Measurements from ENCODE around the gene UROD.

GRCh38 chr1:45057542-45057941, 45.5 kb downstream of the UROD start:
- TF ChIP-seq CTCF (conservative IDR thresholded peaks at IDR 0.05; ENCODE audit: low read depth in 2 of 2) (no peak), POLR2AphosphoS5 (IDR thresholded peaks at IDR 0.05; ENCODE audit: low read depth) (no peak), REST (IDR thresholded peaks at IDR 0.05; ENCODE audit: unreplicated experiment) (no peak), EZH2 (IDR thresholded peaks at IDR 0.05; ENCODE audit: low read depth, unreplicated experiment) (no peak), JUNB (IDR thresholded peaks at IDR 0.05; ENCODE audit: unreplicated experiment) (no peak), NANOG (IDR thresholded peaks at IDR 0.05; ENCODE audit: borderline replicate concordance) (no peak), EZH2phosphoT487 (IDR thresholded peaks at IDR 0.05; ENCODE audit: unreplicated experiment) (no peak), CREB1 (CRISPR knock-in tag; IDR thresholded peaks at IDR 0.05; ENCODE audit: low read depth) (no peak), ETS1 (IDR thresholded peaks at IDR 0.05) (no peak), STAT1 (IDR thresholded peaks at IDR 0.05; ENCODE audit: unreplicated experiment) (no peak), ZNF462 (CRISPR knock-in tag; IDR thresholded peaks at IDR 0.05) (no peak)

All from GM23338 (cell line).